Measurements from ENCODE around the gene KAZALD1.

The KAZALD1 gene

GRCh38 chr10:101091546-101092290, 29.9 kb downstream of the KAZALD1 start:
- in situ Hi-C loops (cut with MboI; ENCODE audit: low sequenced_read_pairs), result no loop called here

GRCh38 chr10:101092881-101093354, 31.1 kb downstream of the KAZALD1 start:
- in situ Hi-C loops (cut with MboI; ENCODE audit: low sequenced_read_pairs), result no loop called here

GRCh38 chr10:101094121-101094879, 32.5 kb downstream of the KAZALD1 start:
- in situ Hi-C loops (cut with MboI; ENCODE audit: low sequenced_read_pairs), result no loop called here

GRCh38 chr10:101095004-101095403, 33.2 kb downstream of the KAZALD1 start:
- in situ Hi-C loops (cut with MboI; ENCODE audit: low sequenced_read_pairs), result no loop called here

- in situ Hi-C loops (cut with MboI; ENCODE audit: low sequenced_read_pairs), result no loop called here
Measured at GRCh38 chr10:101095550-101096213, 33.9 kb downstream of the KAZALD1 start.

GRCh38 chr10:101096378-101096777, 34.6 kb downstream of the KAZALD1 start:
- in situ Hi-C loops (cut with MboI; ENCODE audit: low sequenced_read_pairs), result no loop called here

- in situ Hi-C loops (cut with MboI; ENCODE audit: low sequenced_read_pairs), result no loop called here
Measured at GRCh38 chr10:101097881-101098280, 36.1 kb downstream of the KAZALD1 start.

GRCh38 chr10:101099901-101100300, 38.1 kb downstream of the KAZALD1 start:
- in situ Hi-C loops (cut with MboI; ENCODE audit: low sequenced_read_pairs), result no loop called here

- in situ Hi-C loops (cut with MboI; ENCODE audit: low sequenced_read_pairs), result no loop called here
Measured at GRCh38 chr10:101101372-101101881, 39.6 kb downstream of the KAZALD1 start.

GRCh38 chr10:101103430-101103829, 41.6 kb downstream of the KAZALD1 start:
- in situ Hi-C loops (cut with MboI; ENCODE audit: low sequenced_read_pairs), result no loop called here

- in situ Hi-C loops (cut with MboI; ENCODE audit: low sequenced_read_pairs), result no loop called here
Measured at GRCh38 chr10:101106351-101106750, 44.6 kb downstream of the KAZALD1 start.

- in situ Hi-C loops (cut with MboI; ENCODE audit: low sequenced_read_pairs), result no loop called here
Measured at GRCh38 chr10:101107771-101108170, 46.0 kb downstream of the KAZALD1 start.

- in situ Hi-C loops (cut with MboI; ENCODE audit: low sequenced_read_pairs), result no loop called here
Measured at GRCh38 chr10:101110856-101111523, 49.2 kb downstream of the KAZALD1 start.

GRCh38 chr10:101111547-101111946, 49.8 kb downstream of the KAZALD1 start:
- in situ Hi-C loops (cut with MboI; ENCODE audit: low sequenced_read_pairs), result no loop called here

GRCh38 chr10:101112799-101113594, 51.2 kb downstream of the KAZALD1 start:
- in situ Hi-C loops (cut with MboI; ENCODE audit: low sequenced_read_pairs), result no loop called here

- in situ Hi-C loops (cut with MboI; ENCODE audit: low sequenced_read_pairs), result no loop called here
Measured at GRCh38 chr10:101113890-101114403, 52.2 kb downstream of the KAZALD1 start.

- in situ Hi-C loops (cut with MboI; ENCODE audit: low sequenced_read_pairs), result no loop called here
Measured at GRCh38 chr10:101114646-101115045, 52.9 kb downstream of the KAZALD1 start.
